PC-3 (cell line): ENCODE data around the gene SFT2D2. TPM values are rescaled to one million over a fixed set of nuclear protein-coding genes. Genes with fewer than 3 reads are reported as not detected.
A peak's percentile ranks its signal among the peaks of the same experiment; 100 is the strongest.

ENCODE experiments used
- ATAC-seq: fragments of 200-7000 bp; cut with Tn5 transposase; 2 replicates; pipeline ENCODE4 v1.9.1; 2020; ENCODE audit warnings: mild to moderate bottlenecking, moderate library complexity
- BruUV-seq: library from RNA; stranded (reverse); fragments of 400-500 nt; replicated peaks from 2 replicates; lab custom pipeline; 2021; lab: Mats Ljungman, UMichigan
- CTCF ChIA-PET: fragments of 300-600 bp; sonication (Branson Sonifier 250); formaldehyde crosslinking; loops from one replicate; lab custom pipeline; 2022; ENCODE audit warnings: antibody characterized with exemption; lab: Charles Lee
- POLR2A ChIA-PET: fragments of 300-600 bp; sonication (Branson Sonifier 250); formaldehyde crosslinking; loops from one replicate; lab custom pipeline; 2022; ENCODE audit warnings: antibody characterized with exemption; ENCODE audit not compliant: unreplicated experiment; lab: Charles Lee
- DNase-seq: peaks from one replicate; pipeline ENCODE4 v3.0.0-alpha.2; 2015
- H2AFZ ChIP-seq: fragments of 300-600 bp; sonication (generic); 2 replicates; pipeline ENCODE4 v1.6.0; 2016; ENCODE audit warnings: antibody characterized with exemption, low read length
- H3F3A ChIP-seq: fragments of 300-600 bp; sonication (generic); one replicate; pipeline ENCODE4 v1.6.0; 2017; ENCODE audit warnings: antibody characterized with exemption, low read length, control low read depth, mild to moderate bottlenecking; ENCODE audit not compliant: unreplicated experiment
- H3K27ac ChIP-seq: fragments of 300-600 bp; sonication (generic); 2 replicates; pipeline ENCODE4 v1.5.1; 2016; ENCODE audit warnings: mild to moderate bottlenecking, low read length
- H3K27me3 ChIP-seq: fragments of 300-600 bp; sonication (generic); 2 replicates; pipeline ENCODE4 v1.6.1; 2016; ENCODE audit warnings: low read length, mixed read lengths
- H3K36me3 ChIP-seq: fragments of 300-600 bp; sonication (generic); 2 replicates; pipeline ENCODE4 v1.6.1; 2016; ENCODE audit warnings: low read depth, mixed run types, low read length, mixed read lengths
- H3K4me1 ChIP-seq: fragments of 300-600 bp; sonication (generic); 2 replicates; pipeline ENCODE4 v1.5.1; 2016; ENCODE audit warnings: low read length; ENCODE audit not compliant: insufficient read depth
- H3K4me2 ChIP-seq: fragments of 300-600 bp; sonication (generic); 2 replicates; pipeline ENCODE4 v1.6.0; 2016; ENCODE audit warnings: low read length
- H3K4me3 ChIP-seq: fragments of 300-600 bp; sonication (generic); 2 replicates; pipeline ENCODE4 v1.5.1; 2016; ENCODE audit warnings: mild to moderate bottlenecking, low read length, mixed read lengths
- H3K79me2 ChIP-seq: fragments of 300-600 bp; sonication (generic); 2 replicates; pipeline ENCODE4 v1.6.1; 2017; ENCODE audit warnings: low read length, mixed read lengths
- H3K9ac ChIP-seq: fragments of 300-600 bp; sonication (generic); 2 replicates; pipeline ENCODE4 v1.6.0; 2016; ENCODE audit warnings: mild to moderate bottlenecking, low read length
- H3K9me2 ChIP-seq: fragments of 300-600 bp; sonication (generic); replicated peaks from 2 replicates; pipeline ENCODE4 v1.6.1; 2016; ENCODE audit warnings: mixed run types, low read length, mixed read lengths
- H3K9me3 ChIP-seq: fragments of 300-600 bp; sonication (generic); 2 replicates; pipeline ENCODE4 v1.6.1; 2016; ENCODE audit warnings: low read length, mixed read lengths
- H4K20me1 ChIP-seq: fragments of 300-600 bp; sonication (generic); 2 replicates; pipeline ENCODE4 v1.6.1; 2016; ENCODE audit warnings: low read length, mixed read lengths
- EZH2 ChIP-seq: fragments of 300-600 bp; sonication (generic); IDR thresholded peaks from one replicate; pipeline ENCODE4 v1.6.1; 2017; ENCODE audit warnings: antibody characterized with exemption, mild to moderate bottlenecking, low read length; ENCODE audit not compliant: unreplicated experiment
- EZH2phosphoT487 ChIP-seq: fragments of 300-600 bp; sonication (generic); IDR thresholded peaks from 2 replicates; pipeline ENCODE4 v1.6.1; 2018; ENCODE audit warnings: mild to moderate bottlenecking, antibody characterized with exemption, low read length, borderline replicate concordance
- intact Hi-C: fragments of 100-400 bp; cut with micrococcal nuclease; formaldehyde crosslinking; loops from 2 replicates; pipeline ENCODE4 v1.9.0; 2023
- total RNA-seq: library from RNA; depleted of rRNA; stranded (reverse); fragments of >200 nt; gene quantifications from 2 replicates; pipeline ENCODE4 v1.2.3, GENCODE V29; 2014
- TF ChIP-seq, protein P1 (sequence below): fragments of 300-600 bp; sonication (generic); conservative IDR thresholded peaks from 2 replicates; pipeline ENCODE4 v1.5.1; 2017; ENCODE audit warnings: antibody characterized with exemption, low read depth, mild to moderate bottlenecking, low read length

The SFT2D2 gene
- total RNA-seq, 1 experiment from 2014 or later, result 38.7 TPM

DNA sequence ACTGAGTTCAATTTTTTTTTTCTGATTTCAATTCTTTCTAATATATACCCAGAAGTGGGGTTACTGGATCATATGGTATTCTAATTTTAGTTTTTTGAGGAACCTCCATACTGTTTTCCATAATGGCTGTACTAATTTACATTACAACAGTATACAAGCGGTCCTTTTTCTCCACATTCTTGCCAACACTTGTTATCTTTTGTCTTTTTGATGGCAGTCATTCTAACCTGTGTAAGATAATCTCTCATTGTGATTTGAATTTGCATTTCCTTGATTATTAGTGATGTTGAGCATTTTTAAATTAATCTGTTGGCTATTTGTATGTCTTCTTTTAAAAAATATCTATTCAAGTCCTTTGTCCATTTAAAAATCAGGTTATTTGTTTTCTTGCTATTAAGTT lies 33.8 kb downstream of the SFT2D2 start:
- BruUV-seq, result no TSS peak

DNA sequence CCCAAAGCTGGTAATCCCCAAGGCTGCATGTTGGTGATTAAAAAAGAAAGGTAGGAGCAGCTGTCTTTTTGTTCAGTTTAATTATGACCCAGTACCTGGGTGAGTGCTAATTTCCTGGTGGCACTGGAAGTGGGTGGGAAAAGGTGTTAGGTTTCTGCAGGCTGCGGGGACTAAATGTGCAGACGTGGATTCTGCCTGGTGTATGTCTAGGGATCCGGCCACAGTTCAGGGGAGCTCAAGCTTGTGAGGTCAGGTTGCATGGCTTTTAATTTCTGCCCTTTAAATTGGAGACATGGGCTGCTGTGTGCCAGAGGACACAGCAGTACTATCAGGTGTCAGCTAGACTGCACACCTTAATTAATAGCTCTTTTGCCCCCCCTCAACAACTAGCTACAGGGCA lies 34.6 kb downstream of the SFT2D2 start:
- no peak overlapping the region for H3K9ac ChIP-seq
- DNase-seq (no peak), ATAC-seq (no peak)
- H3K27me3 ChIP-seq, result no peaks in the 10 kb centered on the region
- intact Hi-C loops, result no loop called here
- no peak for TF ChIP-seq EZH2
- no peak for TF ChIP-seq EZH2phosphoT487
- TF ChIP-seq, protein P1, sequence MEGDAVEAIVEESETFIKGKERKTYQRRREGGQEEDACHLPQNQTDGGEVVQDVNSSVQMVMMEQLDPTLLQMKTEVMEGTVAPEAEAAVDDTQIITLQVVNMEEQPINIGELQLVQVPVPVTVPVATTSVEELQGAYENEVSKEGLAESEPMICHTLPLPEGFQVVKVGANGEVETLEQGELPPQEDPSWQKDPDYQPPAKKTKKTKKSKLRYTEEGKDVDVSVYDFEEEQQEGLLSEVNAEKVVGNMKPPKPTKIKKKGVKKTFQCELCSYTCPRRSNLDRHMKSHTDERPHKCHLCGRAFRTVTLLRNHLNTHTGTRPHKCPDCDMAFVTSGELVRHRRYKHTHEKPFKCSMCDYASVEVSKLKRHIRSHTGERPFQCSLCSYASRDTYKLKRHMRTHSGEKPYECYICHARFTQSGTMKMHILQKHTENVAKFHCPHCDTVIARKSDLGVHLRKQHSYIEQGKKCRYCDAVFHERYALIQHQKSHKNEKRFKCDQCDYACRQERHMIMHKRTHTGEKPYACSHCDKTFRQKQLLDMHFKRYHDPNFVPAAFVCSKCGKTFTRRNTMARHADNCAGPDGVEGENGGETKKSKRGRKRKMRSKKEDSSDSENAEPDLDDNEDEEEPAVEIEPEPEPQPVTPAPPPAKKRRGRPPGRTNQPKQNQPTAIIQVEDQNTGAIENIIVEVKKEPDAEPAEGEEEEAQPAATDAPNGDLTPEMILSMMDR, result no peak
- H3K36me3 ChIP-seq, result peaks cover 16% of the 10 kb centered on the region
- H3F3A ChIP-seq, result no peaks in the 10 kb centered on the region
- H2AFZ ChIP-seq, result no peak overlapping the region
- POLR2A ChIA-PET, result no interaction called here
- H3K4me3 ChIP-seq, result no peak overlapping the region
- H3K27ac ChIP-seq, result no peak overlapping the region
- H4K20me1 ChIP-seq, result no peaks in the 10 kb centered on the region
- H3K4me2 ChIP-seq, result no peak overlapping the region
- H3K79me2 ChIP-seq, result no peaks in the 10 kb centered on the region
- H3K9me2 ChIP-seq, result no peaks in the 10 kb centered on the region
- BruUV-seq, result no TSS peak
- H3K4me1 ChIP-seq, result peaks cover 14% of the 10 kb centered on the region
- peaks cover 16% of the 10 kb centered on the region for H3K9me3 ChIP-seq
- CTCF ChIA-PET, result no interaction called here

More for the DNA sequence above, 33.8 kb downstream of the SFT2D2 start:
- no peak overlapping the region for H3K4me2 ChIP-seq
- no peak overlapping the region for H3K27ac ChIP-seq
- no peak overlapping the region for H2AFZ ChIP-seq
- POLR2A ChIA-PET, result no interaction called here
- peaks cover 14% of the 10 kb centered on the region for H3K4me1 ChIP-seq
- H3K27me3 ChIP-seq, result no peaks in the 10 kb centered on the region
- no peak overlapping the region for H3K4me3 ChIP-seq
- no peak overlapping the region for H3K9ac ChIP-seq
- no peaks in the 10 kb centered on the region for H4K20me1 ChIP-seq
- TF ChIP-seq, protein P1, result no peak
- no peak for TF ChIP-seq EZH2
- no peak for TF ChIP-seq EZH2phosphoT487
- peaks cover 23% of the 10 kb centered on the region for H3K36me3 ChIP-seq
- CTCF ChIA-PET, result interaction anchor here (1.0 kb wide), 1 partner anchor 24 kb away, joined by 3 read pairs; no protein-coding TSS in a partner anchor
- no peaks in the 10 kb centered on the region for H3F3A ChIP-seq
- peaks cover 23% of the 10 kb centered on the region for H3K9me3 ChIP-seq
- H3K79me2 ChIP-seq, result no peaks in the 10 kb centered on the region
- intact Hi-C loops, result no loop called here
- DNase-seq, result no peak
- H3K9me2 ChIP-seq, result no peaks in the 10 kb centered on the region
- ATAC-seq, result no peak

DNA sequence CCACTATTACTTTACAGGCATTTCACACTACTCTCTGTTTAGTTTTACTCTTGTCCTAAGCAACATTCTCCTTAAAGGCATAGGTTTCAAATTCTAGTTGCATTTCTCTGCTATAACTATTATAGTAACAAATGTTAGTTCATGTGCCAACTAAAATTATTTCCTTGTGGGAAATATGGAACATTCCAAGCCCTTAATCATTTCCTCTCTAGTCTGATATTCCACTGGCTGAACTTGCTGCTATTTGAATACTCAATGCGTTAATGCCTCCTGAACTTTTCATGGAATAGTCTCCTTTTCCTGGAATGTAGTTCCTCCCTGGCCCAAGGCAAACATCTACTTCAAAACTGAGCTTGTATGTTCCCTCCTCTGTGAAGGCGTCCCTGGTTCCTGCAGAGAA lies 35.6 kb downstream of the SFT2D2 start:
- Histone ChIP-seq H3K27me3 (no peaks in the 10 kb centered on the region), H3K9ac (no peak overlapping the region), H3K27ac (0 out of 2 replicates have a peak overlapping the region, but pooled peaks have one; percentile 9), H3K4me3 (no peak overlapping the region), H4K20me1 (no peaks in the 10 kb centered on the region), H3K4me2 (peak overlapping the region; percentile 34), H3F3A (no peaks in the 10 kb centered on the region), H2AFZ (no peak overlapping the region), H3K9me2 (no peaks in the 10 kb centered on the region), H3K79me2 (no peaks in the 10 kb centered on the region), H3K36me3 (peaks cover 6% of the 10 kb centered on the region; the same call in 1 of the 2 replicates), H3K4me1 (peaks cover 14% of the 10 kb centered on the region), H3K9me3 (peaks cover 6% of the 10 kb centered on the region; the same call in 1 of the 2 replicates)
- CTCF ChIA-PET, result interaction anchor here (0.7 kb wide), 2 partner anchors 79 to 81 kb away, joined by 3 read pairs; no protein-coding TSS in a partner anchor
- intact Hi-C loops, result no loop called here
- ATAC-seq (peak; percentile 81), DNase-seq (peak; percentile 68)
- POLR2A ChIA-PET, result no interaction called here
- TF ChIP-seq, protein P1, result no peak
- TF ChIP-seq EZH2, result no peak
- TF ChIP-seq EZH2phosphoT487, result no peak
- no TSS peak for BruUV-seq
